BJ (cell line): ENCODE measurements around the gene PLAAT2. TPM values are rescaled to one million over a fixed set of nuclear protein-coding genes. Genes with fewer than 3 reads are reported as not detected.
"Not testable (repeated sequence)": the region's sequence is repeated elsewhere in the genome, so short reads cannot be mapped to it uniquely, and the experiment has no call there.

Experiments
- CTCF ChIA-PET: fragments of 350-600 bp; formaldehyde crosslinking; extraction: SDS; loops from one replicate; lab custom pipeline; 2021; ENCODE audit warnings: antibody characterized with exemption, inconsistent platforms; lab: Yijun Ruan, JAX
- POLR2A ChIA-PET: fragments of 300-600 bp; sonication (Branson Sonifier 250); formaldehyde crosslinking; extraction: SDS; loops from one replicate; lab custom pipeline; 2021; ENCODE audit warnings: antibody characterized with exemption; lab: Charles Lee
- DNase-seq: peaks from one replicate; pipeline ENCODE4 v3.0.0-alpha.2; 2011; ENCODE audit warnings: low read depth
- H3K27me3 ChIP-seq: 2 replicates; pipeline ENCODE4 v1.6.0; 2011; ENCODE audit warnings: low read length; ENCODE audit not compliant: control insufficient read depth, insufficient read depth
- H3K36me3 ChIP-seq: 2 replicates; pipeline ENCODE4 v1.5.1; 2011; ENCODE audit warnings: low read length; ENCODE audit not compliant: control insufficient read depth, insufficient read depth
- H3K4me3 ChIP-seq: 2 replicates; pipeline ENCODE4 v1.5.1; 2011; ENCODE audit warnings: low read depth, mild to moderate bottlenecking, control low read depth, low read length
- CTCF ChIP-seq: IDR thresholded peaks from 2 replicates; pipeline ENCODE4 v1.5.1; 2011; ENCODE audit warnings: low read depth, mild to moderate bottlenecking, control low read depth, inconsistent platforms, low read length, moderate library complexity; ENCODE audit not compliant: insufficient read depth
- polyA plus RNA-seq: library from polyadenylated mRNA; depleted of rRNA; stranded (reverse); fragments of >200 nt; gene quantifications from 2 replicates; pipeline ENCODE4 v1.2.3, GENCODE V29; 2011

The PLAAT2 gene
- polyA plus RNA-seq, 1 experiment = not detected

- Histone ChIP-seq H3K4me3 (no peak overlapping the region), H3K36me3 (no peaks in the 10 kb centered on the region), H3K27me3 (peaks cover 2% of the 10 kb centered on the region; the same call in 1 of the 2 replicates)
- DNase-seq = no peak
- no peak for TF ChIP-seq CTCF
- CTCF ChIA-PET = no interaction called here
- POLR2A ChIA-PET = no interaction called here
Observed at GRCh38 chr11:63609971-63610580, 46.9 kb upstream of the PLAAT2 start.

GRCh38 chr11:63609536-63609935, 46.4 kb upstream of the PLAAT2 start:
- no peaks in the 10 kb centered on the region for H3K36me3 ChIP-seq
- no peak for TF ChIP-seq CTCF
- ChIA-PET POLR2A (no interaction called here), CTCF (interaction anchor here (0.8 kb wide), 1 partner anchor 29 kb away, joined by 4 read pairs; no protein-coding TSS in a partner anchor)
- peaks cover 2% of the 10 kb centered on the region; the same call in 1 of the 2 replicates for H3K27me3 ChIP-seq
- no peak for DNase-seq
- no peak overlapping the region for H3K4me3 ChIP-seq

- DNase-seq = peak; percentile 9
- Histone ChIP-seq H3K27me3 (no peaks in the 10 kb centered on the region; the same call in 1 of the 2 replicates), H3K36me3 (no peaks in the 10 kb centered on the region), H3K4me3 (no peak overlapping the region)
- POLR2A ChIA-PET = no interaction called here
- CTCF ChIA-PET = interaction anchor here (0.8 kb wide), 2 partner anchors 11 to 30 kb away, joined by 3 to 4 read pairs; no protein-coding TSS in a partner anchor
- no peak for TF ChIP-seq CTCF
Observed at GRCh38 chr11:63608353-63609345, 45.5 kb upstream of the PLAAT2 start.

GRCh38 chr11:63603180-63603518, 40.0 kb upstream of the PLAAT2 start:
- Histone ChIP-seq H3K36me3 (no peaks in the 10 kb centered on the region), H3K27me3 (no peaks in the 10 kb centered on the region), H3K4me3 (no peak overlapping the region)
- no peak for DNase-seq
- ChIA-PET POLR2A (no interaction called here), CTCF (interaction anchor here (0.5 to 1.2 kb wide), 3 partner anchors 11 to 20 kb away, joined by 3 read pairs; no protein-coding TSS in a partner anchor)
- TF ChIP-seq CTCF = no peak

DNA sequence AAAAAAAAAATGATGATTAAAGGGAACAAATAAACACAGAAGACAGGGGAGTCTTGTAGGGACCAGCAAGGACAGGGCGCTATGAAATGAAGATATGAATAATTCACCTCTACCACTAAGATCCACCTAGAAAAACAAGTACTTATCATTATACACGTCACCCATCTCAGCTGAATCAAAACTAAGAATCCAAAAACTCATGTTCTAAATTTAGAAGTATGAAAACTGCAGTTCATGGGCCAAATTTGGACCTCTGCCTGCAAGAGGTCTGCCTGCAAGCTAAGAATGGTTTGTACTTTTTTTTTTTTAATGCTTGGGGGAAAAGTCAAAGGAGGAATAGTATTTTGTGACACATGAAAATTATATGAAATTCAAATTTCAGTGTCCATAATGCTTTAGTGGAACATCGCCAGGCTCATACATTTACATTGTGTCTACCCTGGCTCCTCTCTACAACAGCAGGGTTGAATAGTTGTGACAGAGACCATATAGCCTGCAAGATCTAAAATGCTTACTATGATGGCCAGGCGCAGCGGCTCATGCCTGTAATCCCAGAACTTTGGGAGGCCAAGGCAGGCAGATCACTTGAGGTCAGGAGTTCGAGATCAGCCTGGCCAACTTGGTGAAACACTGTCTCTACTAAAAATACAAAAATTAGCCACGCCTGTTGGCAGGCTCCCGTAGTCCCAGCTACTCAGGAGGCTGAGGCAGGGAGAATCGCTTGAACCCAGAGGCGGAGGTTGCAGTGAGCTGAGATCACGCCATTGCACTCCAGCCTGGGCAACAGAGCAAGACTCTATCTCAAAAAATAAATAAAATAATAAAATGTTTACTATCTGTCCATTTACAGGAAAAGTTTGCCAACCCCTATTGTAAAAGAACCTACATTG, 39.4 kb upstream of the PLAAT2 start:
- H3K27me3 ChIP-seq, H3K4me3 ChIP-seq, POLR2A ChIA-PET, DNase-seq, H3K36me3 ChIP-seq: not testable (repeated sequence)
- CTCF ChIA-PET = interaction anchor here (0.9 to 1.2 kb wide), 4 partner anchors 10 to 124 kb away, joined by 3 to 6 read pairs (median 4); no protein-coding TSS in a partner anchor
